Keratinocyte (primary cell): ENCODE data around the gene FAM209B. TPM values are rescaled to one million over a fixed set of nuclear protein-coding genes. Genes with fewer than 3 reads are reported as not detected.

Source experiments
- DNase-seq: peaks from one replicate; pipeline ENCODE4 v3.0.0-alpha.2; 2011; ENCODE audit warnings: low read depth, missing footprints, low spot score
- FAIRE-seq: peaks from 2 replicates; lab custom pipeline; 2011; peaks lifted over from hg19 to GRCh38; lab: Jason Lieb, UNC
- H2AFZ ChIP-seq: 2 replicates; pipeline ENCODE4 v1.6.0; 2012; ENCODE audit warnings: low read length, control low read depth, inconsistent platforms; ENCODE audit not compliant: control insufficient read depth
- H3K27ac ChIP-seq: 2 replicates; pipeline ENCODE4 v1.5.1; 2011; ENCODE audit warnings: low read length; ENCODE audit not compliant: control insufficient read depth, insufficient read depth
- H3K27me3 ChIP-seq: 3 replicates; pipeline ENCODE4 v1.6.0; 2011; ENCODE audit warnings: low read length; ENCODE audit not compliant: control insufficient read depth, insufficient read depth; ENCODE audit errors: extremely low read depth
- H3K36me3 ChIP-seq, 2 experiments: 2 replicates in 1 of 2; 3 replicates in 1 of 2; pipeline ENCODE4 v1.5.1; 2011; ENCODE audit warnings: low read length in 2 of 2, mild to moderate bottlenecking in 1 of 2; ENCODE audit not compliant: control insufficient read depth in 2 of 2, insufficient read depth in 2 of 2; ENCODE audit errors: extremely low read depth in 1 of 2
- H3K4me1 ChIP-seq: 3 replicates; pipeline ENCODE4 v1.5.1; 2011; ENCODE audit warnings: low read length; ENCODE audit not compliant: control insufficient read depth, insufficient read depth; ENCODE audit errors: extremely low read depth
- H3K4me2 ChIP-seq: 3 replicates; pipeline ENCODE4 v1.6.0; 2011; ENCODE audit warnings: low read depth, low read length; ENCODE audit not compliant: control insufficient read depth, insufficient read depth; ENCODE audit errors: extremely low read depth
- H3K4me3 ChIP-seq, 3 experiments: fragments of 200-600 bp in 1 of 3; sonication (generic) in 1 of 3; 2 replicates in 2 of 3; 3 replicates in 1 of 3; pipeline ENCODE4 v1.5.1; 2011 to 2016; ENCODE audit warnings: low read length in 3 of 3, mild to moderate bottlenecking in 3 of 3, control low read depth in 2 of 3, inconsistent platforms in 1 of 3, low read depth in 1 of 3, mixed read lengths in 1 of 3, mixed run types in 1 of 3, moderate library complexity in 1 of 3; ENCODE audit not compliant: control insufficient read depth in 2 of 3, insufficient read depth in 2 of 3; ENCODE audit errors: extremely low read depth in 1 of 3
- H3K79me2 ChIP-seq: 2 replicates; pipeline ENCODE4 v1.6.0; 2012; ENCODE audit warnings: low read length; ENCODE audit not compliant: control insufficient read depth, insufficient read depth
- H3K9ac ChIP-seq: 3 replicates; pipeline ENCODE4 v1.6.0; 2011; ENCODE audit warnings: low read length; ENCODE audit not compliant: control insufficient read depth, insufficient read depth; ENCODE audit errors: extremely low read depth
- H3K9me1 ChIP-seq: 3 replicates; pipeline ENCODE4 v1.6.0; 2011; ENCODE audit warnings: low read length; ENCODE audit not compliant: control insufficient read depth, insufficient read depth; ENCODE audit errors: extremely low read depth
- H3K9me3 ChIP-seq: 2 replicates; pipeline ENCODE4 v1.5.1; 2012; ENCODE audit warnings: low read depth, low read length; ENCODE audit not compliant: control insufficient read depth
- H4K20me1 ChIP-seq: 3 replicates; pipeline ENCODE4 v1.6.0; 2011; ENCODE audit warnings: low read length; ENCODE audit not compliant: control insufficient read depth, insufficient read depth; ENCODE audit errors: extremely low read depth
- CTCF ChIP-seq, 3 experiments: IDR thresholded peaks in 1 of 3; conservative IDR thresholded peaks in 1 of 3; optimal IDR thresholded peaks in 1 of 3; 2 replicates in 2 of 3; 3 replicates in 1 of 3; pipeline versions ENCODE3 to v1.5.1; 2011; ENCODE audit warnings: low read length in 3 of 3, mild to moderate bottlenecking in 3 of 3, moderate library complexity in 2 of 3, control low read depth in 1 of 3, inconsistent platforms in 1 of 3; ENCODE audit not compliant: insufficient read depth in 2 of 3; ENCODE audit errors: extremely low read depth in 1 of 3
- EZH2 ChIP-seq: IDR thresholded peaks from one replicate; pipeline ENCODE4 v1.6.1; 2012; ENCODE audit warnings: inconsistent platforms, mild to moderate bottlenecking, low read length, moderate library complexity
- dilution Hi-C: fragments of 300-500 bp; cut with MboI; formaldehyde crosslinking; loops from one replicate; pipeline ENCODE4 v1.7.0; 2020; ENCODE audit warnings: low sequenced_read_pairs; ENCODE audit not compliant: extremely low pct_ligation_motif_present
- polyA plus RNA-seq, 5 experiments: library from polyadenylated mRNA; depleted of rRNA in 3 of 5; stranded (reverse) in 3 of 5; stranded (forward) in 1 of 5; unstranded in 1 of 5; fragments of >200 nt; gene quantifications; 1 replicate in 1 of 5; 2 replicates in 3 of 5; 3 replicates in 1 of 5; pipeline versions ENCODE4 v1.2.1 to v1.2.3, GENCODE V29; 2011 to 2012; ENCODE audit warnings: missing spikeins in 2 of 5, low read depth in 1 of 5, low replicate concordance in 1 of 5

Gene FAM209B
- polyA plus RNA-seq, 1 donor (not counting 4 experiments of a cell fraction or from before 2014, with no cell fraction given) = 0.38 TPM

GRCh38 chr20:56504373-56505005 lies 28.6 kb upstream of the FAM209B start:
- Histone ChIP-seq H3K27ac (no peak overlapping the region), H3K4me3 (no peak overlapping the region), H3K9me1 (peaks cover 2% of the 10 kb centered on the region), H3K4me1 (no peaks in the 10 kb centered on the region), H3K27me3 (no peaks in the 10 kb centered on the region), H3K9me3 (no peaks in the 10 kb centered on the region), H3K4me2 (no peak overlapping the region), H3K36me3 (peaks cover 3 to 10% of the 10 kb centered on the region in 2 experiments), H4K20me1 (no peaks in the 10 kb centered on the region), H2AFZ (no peak overlapping the region), H3K79me2 (peaks cover 4% of the 10 kb centered on the region), H3K9ac (no peak overlapping the region)
- DNase-seq (no peak), FAIRE-seq (no peak)
- dilution Hi-C loops = no loop called here
- no peak for TF ChIP-seq EZH2
- TF ChIP-seq CTCF (optimal IDR thresholded peaks at IDR 0.05 in 1 of 3, IDR thresholded peaks at IDR 0.05 in 1 of 3, conservative IDR thresholded peaks at IDR 0.05 in 1 of 3; ENCODE audit: extremely low read depth in 1 of 3, insufficient read depth in 2 of 3, low read length in 3 of 3) = peak; percentile 31 to 47 (median 42)

GRCh38 chr20:56506103-56506502 lies 26.9 kb upstream of the FAM209B start:
- H4K20me1 ChIP-seq = no peaks in the 10 kb centered on the region
- H3K4me2 ChIP-seq = no peak overlapping the region
- H2AFZ ChIP-seq = no peak overlapping the region
- DNase-seq = no peak
- TF ChIP-seq CTCF (optimal IDR thresholded peaks at IDR 0.05 in 1 of 3, IDR thresholded peaks at IDR 0.05 in 1 of 3, conservative IDR thresholded peaks at IDR 0.05 in 1 of 3; ENCODE audit: extremely low read depth in 1 of 3, insufficient read depth in 2 of 3, low read length in 3 of 3) (no peak), EZH2 (no peak)
- no peaks in the 10 kb centered on the region for H3K4me1 ChIP-seq
- H3K79me2 ChIP-seq = peaks cover 2% of the 10 kb centered on the region
- dilution Hi-C loops = no loop called here
- no peak overlapping the region for H3K4me3 ChIP-seq
- no peak for FAIRE-seq
- H3K9me1 ChIP-seq = peaks cover 2% of the 10 kb centered on the region
- no peaks in the 10 kb centered on the region for H3K27me3 ChIP-seq
- H3K9me3 ChIP-seq = no peaks in the 10 kb centered on the region
- H3K9ac ChIP-seq = no peak overlapping the region
- H3K36me3 ChIP-seq = peaks cover 3 to 10% of the 10 kb centered on the region in 2 experiments
- no peak overlapping the region for H3K27ac ChIP-seq
